ENCODE measurements around the gene SKAP1. TPM values are rescaled to one million over a fixed set of nuclear protein-coding genes. Genes with fewer than 3 reads are reported as not detected.

SKAP1 gene
- total RNA-seq, 4 donors from 2014 or later: 0.93 to 1.9 (median 1.1) TPM; not detected in 1

DNA sequence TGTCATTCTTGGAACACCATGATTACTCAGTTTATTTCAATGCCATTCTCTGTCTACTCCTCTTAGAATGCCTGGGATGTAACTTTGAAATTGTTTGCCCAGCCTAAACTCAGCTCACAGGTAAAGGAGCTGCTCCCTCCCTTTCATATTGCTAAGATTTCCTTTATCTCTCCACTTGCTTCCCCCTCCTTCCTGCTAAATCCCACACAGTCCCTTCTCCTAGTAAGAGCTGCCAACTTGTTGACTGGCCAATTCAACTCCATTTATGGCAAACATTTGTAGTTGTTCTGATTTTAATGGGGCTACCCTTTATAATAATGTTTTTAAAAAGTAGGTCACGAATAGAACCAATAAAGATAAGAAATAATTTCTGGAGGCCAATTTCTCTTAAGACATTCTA, 146.1 kb downstream of the SKAP1 start:
- ATAC-seq (ENCODE audit: low FRiP score) (no peak), DNase-seq (ENCODE audit: low spot score) (no peak)
- TF ChIP-seq, protein P1, sequence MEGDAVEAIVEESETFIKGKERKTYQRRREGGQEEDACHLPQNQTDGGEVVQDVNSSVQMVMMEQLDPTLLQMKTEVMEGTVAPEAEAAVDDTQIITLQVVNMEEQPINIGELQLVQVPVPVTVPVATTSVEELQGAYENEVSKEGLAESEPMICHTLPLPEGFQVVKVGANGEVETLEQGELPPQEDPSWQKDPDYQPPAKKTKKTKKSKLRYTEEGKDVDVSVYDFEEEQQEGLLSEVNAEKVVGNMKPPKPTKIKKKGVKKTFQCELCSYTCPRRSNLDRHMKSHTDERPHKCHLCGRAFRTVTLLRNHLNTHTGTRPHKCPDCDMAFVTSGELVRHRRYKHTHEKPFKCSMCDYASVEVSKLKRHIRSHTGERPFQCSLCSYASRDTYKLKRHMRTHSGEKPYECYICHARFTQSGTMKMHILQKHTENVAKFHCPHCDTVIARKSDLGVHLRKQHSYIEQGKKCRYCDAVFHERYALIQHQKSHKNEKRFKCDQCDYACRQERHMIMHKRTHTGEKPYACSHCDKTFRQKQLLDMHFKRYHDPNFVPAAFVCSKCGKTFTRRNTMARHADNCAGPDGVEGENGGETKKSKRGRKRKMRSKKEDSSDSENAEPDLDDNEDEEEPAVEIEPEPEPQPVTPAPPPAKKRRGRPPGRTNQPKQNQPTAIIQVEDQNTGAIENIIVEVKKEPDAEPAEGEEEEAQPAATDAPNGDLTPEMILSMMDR (IDR thresholded peaks at IDR 0.05): no peak

DNA sequence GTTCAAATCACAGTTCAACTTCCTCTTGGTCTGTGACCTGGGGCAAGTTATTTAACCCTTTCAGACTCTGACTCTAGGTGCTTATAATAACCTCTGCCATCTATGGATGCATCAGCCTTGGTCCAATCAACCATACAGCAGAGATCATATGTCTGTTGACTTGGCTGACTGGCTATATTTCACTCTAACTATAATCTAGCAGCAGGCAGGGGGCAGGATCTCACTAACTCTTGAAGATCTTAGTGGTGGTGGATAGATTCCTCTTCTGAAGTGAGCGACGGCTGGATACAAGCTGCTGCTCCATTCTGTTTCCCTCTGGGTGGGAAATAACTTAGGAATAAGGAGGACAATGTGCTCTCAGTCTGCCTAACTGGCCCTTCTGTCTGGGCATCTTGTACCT, 146.6 kb downstream of the SKAP1 start:
- no peak for ATAC-seq (ENCODE audit: low FRiP score)
- TF ChIP-seq, protein P1 (IDR thresholded peaks at IDR 0.05): no peak
- no peak for DNase-seq (ENCODE audit: low spot score)

DNA sequence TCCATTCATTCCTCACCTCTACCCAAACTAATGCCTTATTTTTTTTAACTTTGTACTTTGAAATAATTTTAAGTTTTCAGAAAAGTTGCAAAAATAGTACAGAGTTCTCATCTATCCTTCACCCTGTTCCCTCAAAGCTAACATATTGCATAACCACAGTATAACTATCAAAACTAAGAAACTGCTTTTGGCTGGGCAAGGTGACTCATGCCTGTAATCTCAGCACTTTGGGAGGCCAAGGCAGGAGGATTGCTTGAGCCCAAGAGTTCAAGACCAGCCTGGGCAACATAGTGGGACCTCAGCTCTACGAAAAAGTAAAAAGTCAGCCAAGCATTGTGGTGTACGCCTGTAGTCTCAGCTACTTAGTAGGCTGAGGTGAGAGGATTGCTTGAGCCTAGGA, 147.7 kb downstream of the SKAP1 start:
- DNase-seq (ENCODE audit: low spot score) (no peak), ATAC-seq (ENCODE audit: low FRiP score) (no peak)
- TF ChIP-seq, protein P1 (IDR thresholded peaks at IDR 0.05): no peak

DNA sequence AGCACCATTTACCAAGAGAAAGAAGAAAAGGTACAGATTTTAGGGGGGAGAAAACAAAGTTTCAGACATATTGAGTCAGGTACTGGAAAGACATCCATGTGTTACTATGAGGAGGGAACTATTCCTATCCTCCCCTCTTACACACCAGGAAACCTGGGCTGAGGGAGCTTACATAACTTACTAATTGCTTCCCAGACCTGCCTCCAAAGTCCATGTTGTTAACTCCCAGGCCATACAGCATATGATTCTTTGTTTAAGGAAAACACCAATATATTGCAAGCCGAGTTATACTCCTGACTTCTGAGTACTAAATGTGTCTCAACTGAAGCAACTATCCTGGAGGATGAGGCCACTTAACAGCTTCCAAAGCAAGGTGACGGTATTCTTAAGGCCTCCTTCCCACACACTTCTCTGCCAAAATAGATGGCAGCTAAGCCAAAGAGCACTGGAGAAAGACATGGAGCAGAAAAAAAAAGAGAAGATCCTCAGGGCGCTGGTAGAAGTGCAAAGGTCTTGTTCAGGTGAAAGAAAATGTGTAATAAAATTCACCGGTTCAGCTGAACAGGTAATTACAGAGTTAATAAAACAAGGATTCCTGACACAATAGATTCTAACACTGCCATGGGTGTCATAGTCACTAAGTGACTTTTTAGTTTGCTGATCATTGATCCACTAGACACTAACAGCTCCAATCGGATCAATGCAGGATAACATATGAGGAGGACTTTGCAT, 151.1 kb downstream of the SKAP1 start:
- DNase-seq (ENCODE audit: low spot score): no peak
- no peak for ATAC-seq (ENCODE audit: low FRiP score)

DNA sequence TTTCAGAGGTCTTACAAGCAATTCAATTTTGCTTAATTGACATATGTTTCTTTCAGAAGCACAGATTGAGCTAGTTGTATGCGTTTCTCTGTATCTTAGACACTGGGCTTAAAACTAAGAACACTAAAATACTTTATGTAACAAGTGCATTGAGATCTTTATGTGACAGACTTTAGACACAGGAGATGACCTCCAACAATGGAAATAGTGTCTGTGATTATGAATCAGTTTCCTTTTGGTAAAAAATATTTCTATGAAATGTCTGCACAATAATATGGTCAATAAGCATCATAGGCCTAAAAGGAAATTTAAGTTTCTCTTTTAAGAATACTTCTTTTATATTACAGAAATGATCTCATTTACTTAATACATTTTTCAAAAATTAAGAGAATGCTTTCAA, 153.2 kb downstream of the SKAP1 start:
- DNase-seq (ENCODE audit: low spot score) (no peak), ATAC-seq (ENCODE audit: low FRiP score) (no peak)
- TF ChIP-seq, protein P1 (IDR thresholded peaks at IDR 0.05): no peak

More for the DNA sequence above, 151.1 kb downstream of the SKAP1 start:
- TF ChIP-seq, protein P1 (IDR thresholded peaks at IDR 0.05): no peak

DNA sequence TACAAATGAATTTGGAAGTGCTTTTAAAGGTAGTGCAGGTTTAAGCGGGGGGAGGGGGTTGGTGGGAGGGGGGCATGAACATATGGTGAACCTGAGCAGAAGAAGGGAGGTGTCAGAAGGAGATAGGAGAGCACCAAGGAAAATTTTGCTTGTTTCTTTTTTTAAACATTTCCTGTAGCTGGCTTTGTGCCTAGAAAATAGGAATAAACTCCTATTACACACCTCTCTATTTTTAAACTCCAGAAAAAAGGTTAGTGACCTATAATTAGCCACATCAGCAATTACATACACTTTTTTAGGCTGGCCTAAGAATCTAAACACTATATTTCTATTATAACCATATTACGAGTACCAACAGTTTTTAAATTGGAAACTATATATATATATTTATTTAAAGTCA, 159.1 kb downstream of the SKAP1 start:
- DNase-seq (ENCODE audit: low spot score) (no peak), ATAC-seq (ENCODE audit: low FRiP score) (no peak)
- TF ChIP-seq, protein P1 (IDR thresholded peaks at IDR 0.05): no peak

DNA sequence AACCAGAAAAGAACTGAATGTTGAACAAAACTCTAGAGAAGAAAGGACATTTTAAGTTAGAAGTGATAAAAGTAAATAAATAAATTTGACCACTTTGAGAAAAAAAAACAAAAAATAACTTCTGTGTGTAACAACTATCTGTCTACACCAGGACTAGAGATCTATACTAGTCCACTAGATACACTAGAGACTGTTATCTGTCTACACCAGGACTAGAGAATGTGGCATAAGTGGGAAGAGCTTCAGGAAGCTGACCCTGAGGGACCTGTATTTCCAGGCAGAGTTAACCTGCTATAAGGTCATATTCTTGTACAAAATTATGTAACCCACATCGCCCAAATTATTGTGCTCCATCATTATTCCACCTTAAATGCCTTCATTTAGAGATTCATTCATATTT, 160.8 kb downstream of the SKAP1 start:
- no peak for ATAC-seq (ENCODE audit: low FRiP score)
- no peak for DNase-seq (ENCODE audit: low spot score)
- TF ChIP-seq, protein P1 (IDR thresholded peaks at IDR 0.05): no peak

All from omental fat pad (tissue), 4 donors.